Cardiac fibroblast (primary cell): ENCODE measurements around the gene FARS2.
A peak's percentile ranks its signal among the peaks of the same experiment; 100 is the strongest.

ENCODE experiments used
- DNase-seq, 2 donors: peaks; one replicate each; pipeline versions ENCODE4 v3.0.0 to v3.0.0-alpha.2; 2010; ENCODE audit warnings: low read depth in 2 of 2
- H3K4me3 ChIP-seq, 2 donors: replicated peaks in 1 of 2; 1 replicate in 1 of 2; 2 replicates in 1 of 2; pipeline ENCODE4 v1.5.1; 2011; ENCODE audit warnings: low read depth in 2 of 2, low read length in 2 of 2, mild to moderate bottlenecking in 2 of 2, moderate library complexity in 1 of 2
- CTCF ChIP-seq: IDR thresholded peaks from one replicate; pipeline ENCODE4 v1.5.1; 2011; ENCODE audit warnings: low read depth, mild to moderate bottlenecking, low read length, inconsistent platforms

Gene FARS2

DNA sequence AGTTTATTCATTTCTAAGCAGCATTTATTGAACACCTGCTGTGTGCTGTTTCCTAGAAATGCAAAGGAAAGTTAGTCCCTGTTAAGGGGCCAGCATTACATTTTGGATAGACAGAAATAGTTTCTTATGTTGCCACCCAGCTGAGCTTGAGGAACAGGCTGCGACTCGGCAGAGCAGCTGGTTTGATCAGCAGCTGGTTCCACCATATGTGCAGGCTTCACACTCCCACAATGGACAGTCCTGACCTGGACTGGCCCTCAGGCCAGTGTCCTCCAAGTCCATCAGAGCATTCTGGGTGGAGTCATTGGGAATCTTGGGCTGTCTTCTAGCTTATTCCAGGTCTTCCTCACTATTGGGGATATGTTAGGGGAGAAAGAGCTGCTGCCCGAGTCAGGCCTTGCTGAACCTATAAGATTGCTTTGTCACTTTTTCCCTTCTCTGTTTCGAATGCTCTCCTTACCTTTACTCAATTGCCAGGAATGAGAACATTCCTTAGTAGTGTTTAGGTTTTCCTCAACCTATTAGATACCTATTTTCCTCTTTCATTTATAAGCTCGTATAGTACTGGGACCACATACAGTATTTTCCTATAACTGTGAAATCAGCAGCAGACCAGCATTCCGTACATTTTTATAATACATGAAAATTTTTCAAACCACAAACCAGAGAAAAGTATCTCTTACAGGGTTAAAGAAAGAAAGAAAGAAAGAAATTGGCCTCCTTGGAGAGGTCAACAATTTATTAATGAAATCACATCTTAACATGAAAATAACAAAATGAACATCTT, 203.0 kb downstream of the FARS2 start:
- H3K4me3 ChIP-seq: no peak overlapping the region
- TF ChIP-seq CTCF: no peak
- DNase-seq: no peak

- peak; percentile 69 to 75 for DNase-seq
- TF ChIP-seq CTCF: no peak
- no peak overlapping the region for H3K4me3 ChIP-seq
Observed at GRCh38 chr6:5466281-5467136, 205.2 kb downstream of the FARS2 start.

DNA sequence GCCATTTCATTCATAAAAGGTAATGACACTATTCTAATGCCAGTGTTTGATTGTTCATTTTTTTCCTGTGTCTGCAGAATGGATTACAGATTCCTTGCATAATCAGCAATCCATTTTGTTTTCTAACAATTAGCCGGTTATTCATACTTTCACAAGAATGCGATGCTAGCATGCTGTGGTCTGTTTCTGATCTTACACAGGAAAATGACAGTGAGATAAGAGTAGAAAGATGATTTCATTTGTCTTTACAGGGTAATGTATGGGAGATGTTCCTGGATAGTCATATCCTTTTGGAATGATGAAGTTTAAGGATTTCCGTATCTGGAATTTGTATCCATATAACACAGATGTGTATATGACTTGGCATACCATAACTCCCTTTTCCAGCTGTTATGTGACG, 207.3 kb downstream of the FARS2 start:
- peak in 1 of 2 donors; percentile 24 for DNase-seq
- no peak overlapping the region for H3K4me3 ChIP-seq
- no peak for TF ChIP-seq CTCF

- peak in 1 of 2 donors; percentile 25 for DNase-seq
- H3K4me3 ChIP-seq: no peak overlapping the region
- no peak for TF ChIP-seq CTCF
Observed at GRCh38 chr6:5469101-5469846, 208.0 kb downstream of the FARS2 start.

GRCh38 chr6:5471044-5471443, 209.7 kb downstream of the FARS2 start:
- DNase-seq: peak; percentile 69 to 74
- H3K4me3 ChIP-seq: no peak overlapping the region
- peak; percentile 87 for TF ChIP-seq CTCF

- no peak for TF ChIP-seq CTCF
- DNase-seq: no peak
- no peak overlapping the region for H3K4me3 ChIP-seq
Observed at GRCh38 chr6:5471637-5472398, 210.5 kb downstream of the FARS2 start.
